GM19023 (cell line): ENCODE measurements around the gene CLPTM1.
"Not testable (repeated sequence)": the region's sequence is repeated elsewhere in the genome, so short reads cannot be mapped to it uniquely, and the experiment has no call there.

Source experiments
- ATAC-seq: cut with Tn5 transposase; IDR thresholded peaks from one replicate; pipeline ENCODE4 v1.9.1; 2021; ENCODE audit warnings: mild to moderate bottlenecking, moderate library complexity; ENCODE audit not compliant: unreplicated experiment

CLPTM1 gene

GRCh38 chr19:44954649-44955504 lies at the start of gene CLPTM1:
TSS of gene CLPTM1 (plus strand) at chr19:44955380. CDS start at chr19:44955396, 16 bp downstream.
- ATAC-seq: peak; percentile 82

- ATAC-seq: no peak
Observed at GRCh38 chr19:44905437-44906160, 49.6 kb upstream of the CLPTM1 start, which contains the start of gene APOE. TSS of gene APOE (plus strand) at chr19:44905796. CDS start at chr19:44906625, 829 bp downstream.

- no peak for ATAC-seq
Observed at GRCh38 chr19:44907613-44908012, 47.6 kb upstream of the CLPTM1 start.

GRCh38 chr19:44908074-44908835 lies 46.9 kb upstream of the CLPTM1 start:
- ATAC-seq: no peak

GRCh38 chr19:44908836-44909261 lies 46.3 kb upstream of the CLPTM1 start:
- no peak for ATAC-seq

GRCh38 chr19:44909775-44910174 lies 45.4 kb upstream of the CLPTM1 start:
- no peak for ATAC-seq

- not testable (repeated sequence) for ATAC-seq
Observed at GRCh38 chr19:44911896-44912295, 43.3 kb upstream of the CLPTM1 start.

GRCh38 chr19:44912854-44913253 lies 42.3 kb upstream of the CLPTM1 start:
- no peak for ATAC-seq

- not testable (repeated sequence) for ATAC-seq
Observed at GRCh38 chr19:44913512-44914432, 41.4 kb upstream of the CLPTM1 start.

- peak; percentile 91 for ATAC-seq
Observed at GRCh38 chr19:44914433-44915206, 40.6 kb upstream of the CLPTM1 start, which contains the start of gene APOC1. TSS of gene APOC1 (plus strand) at chr19:44914608. CDS start at chr19:44914892, 284 bp downstream.

- ATAC-seq: no peak
Observed at GRCh38 chr19:44924243-44924725, 30.9 kb upstream of the CLPTM1 start.

GRCh38 chr19:44925114-44925891 lies 29.9 kb upstream of the CLPTM1 start:
- no peak for ATAC-seq

GRCh38 chr19:44926245-44927077 lies 28.7 kb upstream of the CLPTM1 start:
- not testable (repeated sequence) for ATAC-seq

GRCh38 chr19:44927746-44928145 lies 27.4 kb upstream of the CLPTM1 start:
- no peak for ATAC-seq

GRCh38 chr19:44930088-44930487 lies 25.1 kb upstream of the CLPTM1 start:
- ATAC-seq: no peak

GRCh38 chr19:44931541-44931940 lies 23.6 kb upstream of the CLPTM1 start:
- ATAC-seq: no peak

- no peak for ATAC-seq
Observed at GRCh38 chr19:44939668-44940067, 15.5 kb upstream of the CLPTM1 start.
